Heart left ventricle (tissue), 13 donors: ENCODE results near the gene DIS3L2.

ENCODE experiments used
- POLR2A ChIP-seq, 2 donors: fragments of 450-650 bp; IDR thresholded peaks; one replicate each; pipeline ENCODE4 v1.6.1; 2017; ENCODE audit warnings: antibody characterized with exemption in 2 of 2, mild to moderate bottlenecking in 2 of 2, moderate library complexity in 2 of 2
- TF ChIP-seq, protein P1 (sequence below), 12 donors: fragments of 200-600 bp; sonication (generic) in 4 of 12; IDR thresholded peaks; one replicate each; pipeline versions ENCODE4 v1.5.0 to v1.8.0; 2018 to 2022; ENCODE audit warnings: antibody characterized with exemption in 12 of 12, mild to moderate bottlenecking in 5 of 12
- donor health status: ischemic (EF 13 %, LVEDD 7.1; RV severe dilation, severe dysfunction).
- donor health status: DM: no; HTN: yes; CAD: no.
- donor health status: DM: no; HTN: no; CAD: no.
- donor health status: ischemic (EF 25% LVEDD 6.9; RV normal size, moderate dysfunction).
- donor health status: ischemic (EF 25% LVEDD 5.7; RV mildly dilated, moderate dysfunction).
- donor health status: ischemic (EF 35%, LVEDD 5.7; RV mildly dilated, moderate dysfunction).
- donor health status: nonischemic (EF 11% LVEDD 7.7; RV severe dilation, severe dysfunction).
- donor health status: DM: yes; HTN: yes; CAD: no.
- donor health status: PGD.
- donor health status: ischemic (EF 29% LVEDD 5.4; RV normal size, mild dysfunction).
- donor health status: nonischemic (EF 23%, LVEDD 6.1; RV moderate dilation, normal function).

- TF ChIP-seq, protein P1, sequence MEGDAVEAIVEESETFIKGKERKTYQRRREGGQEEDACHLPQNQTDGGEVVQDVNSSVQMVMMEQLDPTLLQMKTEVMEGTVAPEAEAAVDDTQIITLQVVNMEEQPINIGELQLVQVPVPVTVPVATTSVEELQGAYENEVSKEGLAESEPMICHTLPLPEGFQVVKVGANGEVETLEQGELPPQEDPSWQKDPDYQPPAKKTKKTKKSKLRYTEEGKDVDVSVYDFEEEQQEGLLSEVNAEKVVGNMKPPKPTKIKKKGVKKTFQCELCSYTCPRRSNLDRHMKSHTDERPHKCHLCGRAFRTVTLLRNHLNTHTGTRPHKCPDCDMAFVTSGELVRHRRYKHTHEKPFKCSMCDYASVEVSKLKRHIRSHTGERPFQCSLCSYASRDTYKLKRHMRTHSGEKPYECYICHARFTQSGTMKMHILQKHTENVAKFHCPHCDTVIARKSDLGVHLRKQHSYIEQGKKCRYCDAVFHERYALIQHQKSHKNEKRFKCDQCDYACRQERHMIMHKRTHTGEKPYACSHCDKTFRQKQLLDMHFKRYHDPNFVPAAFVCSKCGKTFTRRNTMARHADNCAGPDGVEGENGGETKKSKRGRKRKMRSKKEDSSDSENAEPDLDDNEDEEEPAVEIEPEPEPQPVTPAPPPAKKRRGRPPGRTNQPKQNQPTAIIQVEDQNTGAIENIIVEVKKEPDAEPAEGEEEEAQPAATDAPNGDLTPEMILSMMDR (IDR thresholded peaks at IDR 0.05), result no peak
- no peak for TF ChIP-seq POLR2A (IDR thresholded peaks at IDR 0.05)
Measured at GRCh38 chr2:232237464-232237863, 276.0 kb downstream of the DIS3L2 start.
